GM12865 (cell line): ENCODE data around the gene CPLX4.

ENCODE experiments used
- DNase-seq: peaks from one replicate; pipeline ENCODE4 v3.0.0; 2010; ENCODE audit warnings: low read depth
- H3K4me3 ChIP-seq: 2 replicates; pipeline ENCODE4 v1.5.1; 2011; ENCODE audit warnings: mild to moderate bottlenecking, low read depth, low read length, control low read depth
- CTCF ChIP-seq: IDR thresholded peaks from 2 replicates; pipeline ENCODE4 v1.5.1; 2011; ENCODE audit warnings: low read length, control low read depth, low read depth, inconsistent platforms; ENCODE audit not compliant: insufficient read depth; ENCODE audit errors: missing control alignments

The CPLX4 gene

GRCh38 chr18:59354731-59355130 is 36.3 kb upstream of the CPLX4 start:
- no peak for DNase-seq
- TF ChIP-seq CTCF = no peak
- no peak overlapping the region for H3K4me3 ChIP-seq

- no peak overlapping the region for H3K4me3 ChIP-seq
- no peak for DNase-seq
- TF ChIP-seq CTCF = no peak
Measured at GRCh38 chr18:59353079-59353680, 34.7 kb upstream of the CPLX4 start.

- no peak overlapping the region for H3K4me3 ChIP-seq
- DNase-seq = peak; percentile 12
- no peak for TF ChIP-seq CTCF
Measured at GRCh38 chr18:59352250-59352855, 33.9 kb upstream of the CPLX4 start.

- H3K4me3 ChIP-seq = no peak overlapping the region
- DNase-seq = no peak
- TF ChIP-seq CTCF = no peak
Measured at GRCh38 chr18:59345556-59345955, 27.1 kb upstream of the CPLX4 start.

GRCh38 chr18:59344996-59345395 is 26.5 kb upstream of the CPLX4 start:
- TF ChIP-seq CTCF = no peak
- DNase-seq = no peak
- H3K4me3 ChIP-seq = no peak overlapping the region

GRCh38 chr18:59343926-59344325 is 25.5 kb upstream of the CPLX4 start:
- no peak for TF ChIP-seq CTCF
- DNase-seq = no peak

GRCh38 chr18:59340817-59341216 is 22.4 kb upstream of the CPLX4 start:
- no peak overlapping the region for H3K4me3 ChIP-seq
- DNase-seq = no peak
- TF ChIP-seq CTCF = no peak

More at GRCh38 chr18:59343926-59344325, 25.5 kb upstream of the CPLX4 start:
- H3K4me3 ChIP-seq = no peak overlapping the region
